Small intestine (tissue), 7 donors: Measurements from ENCODE around the gene CHCT1. TPM values are rescaled to one million over a fixed set of nuclear protein-coding genes. Genes with fewer than 3 reads are reported as not detected.
"Not testable (repeated sequence)": the region's sequence is repeated elsewhere in the genome, so short reads cannot be mapped to it uniquely, and the experiment has no call there.

Experiments used
- DNase-seq, 2 donors: peaks; one replicate each; pipeline versions ENCODE4 v3.0.0 to v3.0.0-alpha.2; 2013
- FAIRE-seq: peaks from 2 replicates; lab custom pipeline; 2012; peaks lifted over from hg19 to GRCh38; lab: Jason Lieb, UNC
- H3K27ac ChIP-seq, 3 donors: one replicate each; pipeline ENCODE4 v1.5.1; 2013; ENCODE audit warnings: low read length in 2 of 3, mild to moderate bottlenecking in 2 of 3, control low read depth in 1 of 3, inconsistent platforms in 1 of 3, low read depth in 1 of 3, moderate library complexity in 1 of 3
- H3K27me3 ChIP-seq, 3 donors: one replicate each; pipeline ENCODE4 v1.6.1; 2013; ENCODE audit warnings: low read length in 3 of 3, inconsistent platforms in 1 of 3; ENCODE audit not compliant: control insufficient read depth in 3 of 3, insufficient read depth in 3 of 3
- H3K36me3 ChIP-seq, 3 donors: one replicate each; pipeline ENCODE4 v1.6.1; 2013; ENCODE audit warnings: low read length in 3 of 3, inconsistent platforms in 1 of 3, low read depth in 1 of 3, mild to moderate bottlenecking in 1 of 3, moderate library complexity in 1 of 3; ENCODE audit not compliant: control insufficient read depth in 3 of 3, insufficient read depth in 2 of 3
- H3K4me1 ChIP-seq, 3 donors: one replicate each; pipeline ENCODE4 v1.6.1; 2013; ENCODE audit warnings: low read length in 2 of 3, inconsistent platforms in 1 of 3, low read depth in 1 of 3, mild to moderate bottlenecking in 1 of 3, moderate library complexity in 1 of 3; ENCODE audit not compliant: control insufficient read depth in 3 of 3, insufficient read depth in 2 of 3
- H3K4me3 ChIP-seq, 3 donors: one replicate each; pipeline ENCODE4 v1.5.1; 2013; ENCODE audit warnings: low read length in 3 of 3, control low read depth in 1 of 3, inconsistent platforms in 1 of 3, low read depth in 1 of 3, mild to moderate bottlenecking in 1 of 3, moderate library complexity in 1 of 3
- H3K9me3 ChIP-seq, 2 donors: one replicate each; pipeline ENCODE4 v1.6.1; 2013; ENCODE audit warnings: low read depth in 1 of 2, low read length in 1 of 2; ENCODE audit not compliant: control insufficient read depth in 2 of 2, insufficient read depth in 1 of 2
- WGBS, 3 donors: extraction: QIAGEN DNeasy Blood & Tissue Kit; methylation state at CpG; one replicate each; pipeline ENCODE4 v1.1.7; 2013; 5-methylcytosine and 5-hydroxymethylcytosine counted together
- polyA plus RNA-seq, 4 donors: library from polyadenylated mRNA; stranded (reverse) in 3 of 4; unstranded in 1 of 4; fragments of 200-250 nt in 3 of 4; fragments of 120-200 nt in 1 of 4; gene quantifications; one replicate each; pipeline versions ENCODE4 v1.2.1 to v1.2.3, GENCODE V29; 2013
- donor health status: healthy with polysubstance abuse.
- donor health status: control.
- donor health status: control.
- donor health status: Bipolar disorder and iron deficiency.
- donor health status: healthy.

Gene CHCT1
- polyA plus RNA-seq, 4 donors, result 0.07 to 0.10 TPM; not detected in 2

- Histone ChIP-seq H3K36me3 (no peaks in the 10 kb centered on the region), H3K27me3 (no peaks in the 10 kb centered on the region), H3K27ac (no peak overlapping the region), H3K9me3 (no peaks in the 10 kb centered on the region), H3K4me3 (no peak overlapping the region), H3K4me1 (no peaks in the 10 kb centered on the region)
- 93 to 98% (median 96%) methylated on average over 4 of the region's 4 CpGs for WGBS, 3 donors
- DNase-seq, result no peak
- FAIRE-seq, result no peak
Measured at GRCh38 chr17:60410001-60410400, 12.3 kb upstream of the CHCT1 start.

DNA sequence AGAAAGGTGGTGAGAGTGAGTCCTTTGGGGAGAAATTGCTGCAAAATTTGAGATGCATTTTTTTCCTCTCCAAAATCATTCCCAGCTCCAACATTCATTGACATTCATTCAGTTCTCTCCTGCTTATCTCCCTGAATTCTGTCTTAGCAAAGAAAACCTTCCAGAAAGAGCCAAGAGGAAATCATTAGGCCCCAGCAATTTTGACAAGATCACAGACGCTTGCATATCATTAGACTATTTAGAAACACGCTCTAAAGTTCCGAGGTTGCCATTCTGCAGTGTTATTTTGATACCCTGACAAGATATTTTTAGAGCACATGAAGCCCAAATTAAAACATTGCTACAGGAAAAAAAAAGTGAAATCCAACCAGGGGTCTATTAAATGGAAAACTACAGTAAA, 9.6 kb upstream of the CHCT1 start:
- Histone ChIP-seq H3K9me3 (no peaks in the 10 kb centered on the region), H3K27ac (no peak overlapping the region), H3K27me3 (no peaks in the 10 kb centered on the region), H3K4me3 (no peak overlapping the region), H3K36me3 (no peaks in the 10 kb centered on the region), H3K4me1 (no peaks in the 10 kb centered on the region)
- FAIRE-seq, result no peak
- no peak for DNase-seq
- WGBS, 3 donors, result 85 to 95% (median 86%) methylated on average over 3 of the region's 3 CpGs

GRCh38 chr17:60415146-60415545, 7.1 kb upstream of the CHCT1 start:
- Histone ChIP-seq H3K4me3 (no peak overlapping the region), H3K27ac (no peak overlapping the region), H3K36me3 (no peaks in the 10 kb centered on the region), H3K4me1 (no peaks in the 10 kb centered on the region), H3K9me3 (no peaks in the 10 kb centered on the region), H3K27me3 (no peaks in the 10 kb centered on the region)
- WGBS, 3 donors, result 90 to 93% (median 91%) methylated on average over 1 of the region's 1 CpG
- DNase-seq (no peak), FAIRE-seq (no peak)

- WGBS, 3 donors, result 85 to 86% (median 86%) methylated on average over 2 of the region's 2 CpGs
Measured at GRCh38 chr17:60416368-60416925, 5.8 kb upstream of the CHCT1 start.

DNA sequence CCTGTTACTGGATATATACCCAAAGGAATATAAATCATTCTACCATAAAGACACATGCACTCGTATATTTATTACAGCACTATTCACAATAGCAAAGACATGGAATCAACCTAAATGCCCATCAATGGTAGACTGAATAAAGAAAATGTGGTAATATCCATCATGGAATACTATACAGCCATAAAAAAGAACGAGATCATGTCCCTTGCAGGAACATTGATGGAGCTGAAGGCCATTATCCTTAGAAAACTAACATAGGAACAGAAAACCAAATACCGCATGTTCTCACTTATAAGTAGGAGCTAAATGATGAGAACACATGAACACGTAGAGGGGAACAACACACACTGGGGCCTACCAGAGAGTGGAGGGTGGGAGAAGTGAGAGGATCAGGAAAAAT, 3.3 kb upstream of the CHCT1 start:
- not testable (repeated sequence) for H3K4me1 ChIP-seq, H3K27ac ChIP-seq, H3K27me3 ChIP-seq, FAIRE-seq, H3K4me3 ChIP-seq, H3K36me3 ChIP-seq, H3K9me3 ChIP-seq, DNase-seq
- WGBS, 3 donors, result 91 to 92% (median 92%) methylated on average over 4 of the region's 4 CpGs

More at GRCh38 chr17:60416368-60416925, 5.8 kb upstream of the CHCT1 start:
- Histone ChIP-seq H3K27ac (no peak overlapping the region), H3K4me1 (peaks cover 0 to 4% (median 0%) of the 10 kb centered on the region in 3 donors), H3K9me3 (no peaks in the 10 kb centered on the region), H3K36me3 (no peaks in the 10 kb centered on the region), H3K27me3 (no peaks in the 10 kb centered on the region), H3K4me3 (no peak overlapping the region)
- DNase-seq, result no peak
- FAIRE-seq, result no peak

DNA sequence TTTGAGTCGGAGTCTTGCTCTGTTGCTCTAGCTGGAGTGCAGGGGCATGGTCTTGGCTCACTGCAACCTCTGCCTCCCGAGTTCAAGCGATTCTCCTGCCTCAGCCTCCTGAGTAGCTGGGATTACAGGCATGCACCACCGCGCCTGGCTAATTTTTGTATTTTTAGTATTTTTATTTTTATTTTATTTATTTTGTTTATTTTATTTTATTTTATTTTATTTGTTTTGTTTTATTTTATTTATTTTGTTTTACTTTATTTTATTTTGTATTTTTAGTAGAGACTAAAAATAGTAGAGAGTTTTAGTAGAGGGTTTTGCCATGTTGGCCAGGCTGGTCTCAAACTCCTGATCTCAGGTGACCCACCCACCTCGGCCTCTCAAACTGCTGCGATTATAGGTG, 2.4 kb upstream of the CHCT1 start:
- not testable (repeated sequence) for H3K27ac ChIP-seq, H3K4me3 ChIP-seq, H3K27me3 ChIP-seq, FAIRE-seq, H3K9me3 ChIP-seq, DNase-seq, H3K36me3 ChIP-seq, H3K4me1 ChIP-seq
- WGBS, 3 donors, result 93 to 96% (median 96%) methylated on average over 7 of the region's 7 CpGs

- WGBS, 3 donors, result 1 to 5% (median 2%) methylated on average over 47 to 66 of the region's 66 CpGs
- H3K36me3 ChIP-seq, result no peaks in the 10 kb centered on the region
- H3K9me3 ChIP-seq, result no peaks in the 10 kb centered on the region
- peaks cover 0 to 4% (median 0%) of the 10 kb centered on the region in 3 donors for H3K4me1 ChIP-seq
- H3K27me3 ChIP-seq, result peaks cover 0 to 9% (median 0%) of the 10 kb centered on the region in 3 donors
- no peak overlapping the region for H3K27ac ChIP-seq
- FAIRE-seq (no peak), DNase-seq (peak; percentile 53 to 77)
- peak overlapping the region; percentile 19 to 47 (median 45) for H3K4me3 ChIP-seq
Measured at GRCh38 chr17:60421273-60422161, 772 bp upstream of the CHCT1 start.

GRCh38 chr17:60423865-60424264, 1.6 kb downstream of the CHCT1 start:
- H3K9me3 ChIP-seq, result no peaks in the 10 kb centered on the region
- DNase-seq (no peak), FAIRE-seq (no peak)
- H3K36me3 ChIP-seq, result no peaks in the 10 kb centered on the region
- WGBS, 3 donors, result 61 to 74% (median 62%) methylated on average over 3 of the region's 3 CpGs
- no peak overlapping the region for H3K4me3 ChIP-seq
- H3K27ac ChIP-seq, result no peak overlapping the region
- peaks cover 0 to 4% (median 0%) of the 10 kb centered on the region in 3 donors for H3K4me1 ChIP-seq
- peaks cover 0 to 9% (median 0%) of the 10 kb centered on the region in 3 donors for H3K27me3 ChIP-seq
